HUES6 (cell line): ENCODE data around the gene F3.

Experiments used
- H3K27ac ChIP-seq: 2 replicates; pipeline ENCODE4 v1.7.0; 2013; ENCODE audit warnings: low read depth, mild to moderate bottlenecking, low read length, inconsistent platforms
- H3K27me3 ChIP-seq: 2 replicates; pipeline ENCODE4 v1.6.1; 2013; ENCODE audit warnings: low read length; ENCODE audit not compliant: control insufficient read depth, insufficient read depth
- H3K36me3 ChIP-seq: 2 replicates; pipeline ENCODE4 v1.6.1; 2013; ENCODE audit warnings: low read length; ENCODE audit not compliant: control insufficient read depth, insufficient read depth
- H3K4me1 ChIP-seq: 2 replicates; pipeline ENCODE4 v1.6.1; 2013; ENCODE audit warnings: low read length; ENCODE audit not compliant: control insufficient read depth, insufficient read depth
- H3K4me3 ChIP-seq: 2 replicates; pipeline ENCODE4 v1.5.1; 2013; ENCODE audit warnings: low read depth, low read length
- H3K9ac ChIP-seq: one replicate; pipeline ENCODE4 v1.6.1; 2013; ENCODE audit warnings: mild to moderate bottlenecking, low read length
- H3K9me3 ChIP-seq: 2 replicates; pipeline ENCODE4 v1.6.1; 2013; ENCODE audit warnings: low read depth, low read length; ENCODE audit not compliant: control insufficient read depth, insufficient read depth

Gene F3

DNA sequence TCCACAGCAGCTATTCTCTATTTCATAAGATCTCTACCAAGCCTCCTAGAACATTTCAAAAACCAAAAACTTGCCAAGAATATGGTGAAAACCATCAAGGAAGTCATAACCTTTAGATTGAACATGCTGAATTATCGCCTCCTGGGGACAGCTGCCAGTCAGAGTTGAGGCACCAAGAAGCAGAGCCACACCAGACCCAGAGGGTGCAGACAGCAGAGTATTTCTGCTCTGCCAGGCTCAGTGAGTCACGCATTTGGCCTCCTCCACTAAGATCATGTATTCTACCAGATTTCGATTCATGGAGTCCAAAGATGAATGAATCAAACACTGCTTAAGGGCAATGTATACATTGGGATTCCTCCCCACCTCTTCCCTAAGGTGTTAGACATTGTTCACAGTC is 2.1 kb downstream of the F3 start:
- H3K9me3 ChIP-seq = no peaks in the 10 kb centered on the region
- no peak overlapping the region for H3K27ac ChIP-seq
- peak overlapping the region; percentile 18 for H3K9ac ChIP-seq
- H3K4me3 ChIP-seq = peak overlapping the region; percentile 83; the same call in 1 of the 2 replicates
- peaks cover 45% of the 10 kb centered on the region for H3K36me3 ChIP-seq
- H3K27me3 ChIP-seq = peaks cover 25% of the 10 kb centered on the region
- peaks cover 29% of the 10 kb centered on the region for H3K4me1 ChIP-seq

- H3K4me1 ChIP-seq = peaks cover 18% of the 10 kb centered on the region
- no peaks in the 10 kb centered on the region for H3K9me3 ChIP-seq
- H3K27me3 ChIP-seq = peaks cover 25% of the 10 kb centered on the region
- H3K9ac ChIP-seq = no peak overlapping the region
- no peak overlapping the region for H3K27ac ChIP-seq
- peaks cover 50% of the 10 kb centered on the region for H3K36me3 ChIP-seq
- peak overlapping the region; percentile 3; the same call in 1 of the 2 replicates for H3K4me3 ChIP-seq
These were observed 3.2 kb downstream of the F3 start for GRCh38 chr1:94538243-94538827.

DNA sequence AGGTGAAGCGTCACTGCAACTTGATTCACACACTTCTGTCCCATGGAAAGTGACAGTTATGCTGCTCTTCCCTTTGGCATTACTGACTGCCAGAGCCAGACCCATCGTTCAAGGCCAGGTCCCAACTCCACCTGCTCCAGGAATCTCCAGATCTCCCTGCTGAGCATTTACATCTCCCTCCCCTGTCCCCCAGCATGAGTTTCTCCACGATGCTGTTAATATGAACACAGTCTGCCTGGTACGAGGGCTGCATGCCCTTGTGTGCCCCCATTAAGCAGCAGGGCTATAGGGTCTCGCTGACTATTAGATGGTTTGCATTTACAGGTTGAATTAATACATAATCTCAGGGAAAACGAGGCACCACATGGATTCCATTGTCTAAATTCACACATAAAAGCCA is 4.3 kb downstream of the F3 start:
- no peak overlapping the region for H3K27ac ChIP-seq
- H3K9ac ChIP-seq = no peak overlapping the region
- peaks cover 14% of the 10 kb centered on the region for H3K27me3 ChIP-seq
- H3K4me1 ChIP-seq = peaks cover 9% of the 10 kb centered on the region
- no peaks in the 10 kb centered on the region for H3K9me3 ChIP-seq
- no peak overlapping the region for H3K4me3 ChIP-seq
- peaks cover 60% of the 10 kb centered on the region for H3K36me3 ChIP-seq

DNA sequence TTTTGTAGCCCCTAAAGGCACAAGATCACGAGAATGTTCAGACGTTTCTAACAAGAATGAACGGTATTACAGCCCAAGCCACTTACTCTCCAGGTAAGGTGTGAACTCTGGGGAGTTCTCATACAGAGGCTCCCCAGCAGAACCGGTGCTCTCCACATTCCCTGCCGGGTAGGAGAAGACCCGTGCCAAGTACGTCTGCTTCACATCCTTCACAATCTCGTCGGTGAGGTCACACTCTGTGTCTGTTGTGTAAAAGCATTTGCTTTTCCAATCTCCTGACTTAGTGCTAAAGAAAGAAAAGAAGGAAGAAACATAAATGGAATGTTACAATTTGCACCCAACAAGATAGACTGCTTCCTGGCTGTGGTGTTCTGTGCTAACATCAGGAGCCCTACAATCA is 5.7 kb downstream of the F3 start:
- H3K4me1 ChIP-seq = peaks cover 9% of the 10 kb centered on the region
- H3K27me3 ChIP-seq = peaks cover 11% of the 10 kb centered on the region
- H3K9ac ChIP-seq = no peak overlapping the region
- no peak overlapping the region for H3K4me3 ChIP-seq
- no peaks in the 10 kb centered on the region for H3K9me3 ChIP-seq
- peaks cover 74% of the 10 kb centered on the region for H3K36me3 ChIP-seq
- no peak overlapping the region for H3K27ac ChIP-seq

DNA sequence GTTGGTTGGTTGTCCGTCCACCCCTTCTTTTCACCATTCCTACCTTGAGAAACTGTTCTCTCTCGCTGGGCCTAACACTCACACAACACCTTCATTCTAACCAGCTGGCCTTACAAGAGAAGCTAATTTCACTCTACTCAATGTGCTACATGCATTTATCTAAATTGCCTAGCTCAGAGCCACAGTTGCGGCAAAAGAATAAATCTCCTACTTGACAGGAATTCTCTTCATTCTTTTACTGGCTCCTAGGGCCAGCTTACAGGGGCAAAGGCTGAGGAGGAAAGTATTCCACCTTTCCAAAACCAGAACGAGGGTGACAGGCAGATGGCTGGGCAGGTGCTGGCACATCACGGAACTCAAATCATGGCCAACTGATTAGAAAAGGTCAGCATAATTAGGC is 6.5 kb downstream of the F3 start:
- Histone ChIP-seq H3K9ac (no peak overlapping the region), H3K27ac (no peak overlapping the region), H3K9me3 (no peaks in the 10 kb centered on the region), H3K27me3 (peaks cover 3% of the 10 kb centered on the region; the same call in 1 of the 2 replicates), H3K4me1 (peaks cover 9% of the 10 kb centered on the region; the same call in 1 of the 2 replicates), H3K36me3 (peaks cover 82% of the 10 kb centered on the region), H3K4me3 (no peak overlapping the region)

GRCh38 chr1:94532077-94532476 is 9.5 kb downstream of the F3 start:
- Histone ChIP-seq H3K27ac (no peak overlapping the region), H3K9ac (no peak overlapping the region), H3K4me3 (no peak overlapping the region), H3K36me3 (peaks cover 74% of the 10 kb centered on the region), H3K4me1 (peaks cover 16% of the 10 kb centered on the region), H3K27me3 (no peaks in the 10 kb centered on the region), H3K9me3 (no peaks in the 10 kb centered on the region)

- Histone ChIP-seq H3K27me3 (no peaks in the 10 kb centered on the region), H3K9me3 (no peaks in the 10 kb centered on the region), H3K27ac (no peak overlapping the region), H3K36me3 (peaks cover 70% of the 10 kb centered on the region), H3K4me1 (peaks cover 16% of the 10 kb centered on the region), H3K9ac (no peak overlapping the region), H3K4me3 (no peak overlapping the region)
These were observed 9.9 kb downstream of the F3 start for GRCh38 chr1:94531664-94532063.

GRCh38 chr1:94530373-94530878 is 11.1 kb downstream of the F3 start:
- peaks cover 59% of the 10 kb centered on the region for H3K36me3 ChIP-seq
- peaks cover 16% of the 10 kb centered on the region for H3K4me1 ChIP-seq
- H3K4me3 ChIP-seq = no peak overlapping the region
- H3K27me3 ChIP-seq = no peaks in the 10 kb centered on the region
- no peaks in the 10 kb centered on the region for H3K9me3 ChIP-seq
- H3K27ac ChIP-seq = no peak overlapping the region
- H3K9ac ChIP-seq = no peak overlapping the region

DNA sequence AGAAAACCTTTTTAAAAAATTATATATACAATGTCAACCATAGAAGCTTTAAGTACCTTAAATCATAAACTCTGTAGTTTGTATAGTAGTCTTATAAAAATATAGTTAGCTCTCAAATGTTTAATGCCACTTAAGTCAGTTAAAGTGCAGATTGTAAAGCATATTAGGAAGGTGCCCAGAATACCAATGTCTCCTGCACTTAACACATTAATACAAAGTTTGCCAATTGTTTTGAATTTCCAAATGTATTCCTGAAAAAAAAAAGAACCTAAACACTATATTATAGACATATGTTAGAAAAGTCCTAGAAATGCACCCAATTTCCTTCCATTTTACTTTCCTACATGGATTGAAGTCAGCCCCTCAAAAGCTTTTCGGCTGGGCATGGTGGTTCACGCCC is 12.1 kb downstream of the F3 start:
- no peak overlapping the region for H3K9ac ChIP-seq
- H3K9me3 ChIP-seq = no peaks in the 10 kb centered on the region
- peaks cover 49% of the 10 kb centered on the region for H3K36me3 ChIP-seq
- H3K27me3 ChIP-seq = no peaks in the 10 kb centered on the region
- H3K27ac ChIP-seq = no peak overlapping the region
- peaks cover 16% of the 10 kb centered on the region for H3K4me1 ChIP-seq
- H3K4me3 ChIP-seq = no peak overlapping the region

GRCh38 chr1:94528826-94529225 is 12.7 kb downstream of the F3 start:
- peaks cover 16% of the 10 kb centered on the region for H3K4me1 ChIP-seq
- H3K9ac ChIP-seq = no peak overlapping the region
- no peaks in the 10 kb centered on the region for H3K27me3 ChIP-seq
- H3K4me3 ChIP-seq = no peak overlapping the region
- H3K36me3 ChIP-seq = peaks cover 45% of the 10 kb centered on the region
- H3K9me3 ChIP-seq = no peaks in the 10 kb centered on the region
- H3K27ac ChIP-seq = no peak overlapping the region

GRCh38 chr1:94528299-94528698 is 13.3 kb downstream of the F3 start:
- H3K36me3 ChIP-seq = peaks cover 45% of the 10 kb centered on the region

More at GRCh38 chr1:94528299-94528698, 13.3 kb downstream of the F3 start:
- Histone ChIP-seq H3K9ac (no peak overlapping the region), H3K27ac (no peak overlapping the region), H3K9me3 (no peaks in the 10 kb centered on the region), H3K4me3 (no peak overlapping the region), H3K4me1 (peaks cover 16% of the 10 kb centered on the region), H3K27me3 (no peaks in the 10 kb centered on the region)
